Measurements from ENCODE around the gene VAMP3. TPM values are rescaled to one million over a fixed set of nuclear protein-coding genes. Genes with fewer than 3 reads are reported as not detected.

VAMP3 gene
- total and polyA plus RNA-seq, 3 experiments from 2014 or later, result 27.3 to 41.7 (median 32.5) TPM

- no peaks in the 10 kb centered on the region for H3K27me3 ChIP-seq (ENCODE audit: insufficient read depth, low read length, poor library complexity, severe bottlenecking)
- POLR2A ChIA-PET, result no interaction called here
- DNase-seq, result peak in 1 of 5 donors; percentile 20
- peak overlapping the region; percentile 61 to 84 (median 77) for H3K4me3 Mint-ChIP-seq
- CTCF ChIA-PET, result no interaction called here
- peak overlapping the region; percentile 8 to 93 (median 82) for H3K27ac Mint-ChIP-seq
- no peak overlapping the region for H3K27ac ChIP-seq (ENCODE audit: low read depth, low read length)
- H3K36me3 Mint-ChIP-seq, result peaks cover 0 to 41% (median 1%) of the 10 kb centered on the region in 3 donors
- no peaks in the 10 kb centered on the region for H3K27me3 Mint-ChIP-seq
- peaks cover 25 to 35% (median 30%) of the 10 kb centered on the region in 3 donors for H3K4me1 Mint-ChIP-seq
- H3K36me3 ChIP-seq (ENCODE audit: insufficient read depth, low read length), result peaks cover 13% of the 10 kb centered on the region
- H3K9me3 Mint-ChIP-seq, result no peaks in the 10 kb centered on the region
- H3K4me1 ChIP-seq (ENCODE audit: insufficient read depth, low read length), result peaks cover 25% of the 10 kb centered on the region
- no peak overlapping the region for H3K4me3 ChIP-seq (ENCODE audit: low read length)
- H3K9me3 ChIP-seq (ENCODE audit: low read length), result no peaks in the 10 kb centered on the region
Measured at GRCh38 chr1:7781923-7782495, 10.9 kb downstream of the VAMP3 start.

DNA sequence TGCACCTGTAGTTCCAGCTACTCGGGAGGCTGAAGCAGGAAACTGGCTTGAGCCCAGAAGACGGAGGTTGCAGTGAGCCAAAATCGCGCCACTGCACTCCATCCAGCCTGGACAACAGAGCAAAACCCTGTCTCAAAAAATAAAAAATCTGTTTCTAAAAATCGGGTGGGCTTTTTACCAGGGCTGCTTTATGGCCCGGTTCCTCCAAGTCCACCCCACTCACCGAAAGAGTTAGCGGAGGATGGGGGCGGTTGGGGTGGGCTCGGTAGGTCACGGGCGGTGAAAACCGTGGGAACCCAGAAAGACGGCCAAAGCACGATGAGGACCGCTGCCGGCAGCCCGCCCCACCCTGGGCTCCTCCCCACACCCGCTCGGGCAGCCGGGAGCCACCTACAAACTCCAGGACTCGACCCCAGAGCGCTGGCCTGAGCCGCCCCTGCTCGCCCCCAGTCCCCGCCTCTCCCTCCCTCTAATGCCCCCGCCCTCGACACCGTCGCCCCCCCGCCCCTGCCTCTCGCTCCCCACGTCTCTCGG is 12.1 kb downstream of the VAMP3 start:
- no peaks in the 10 kb centered on the region for H3K27me3 ChIP-seq (ENCODE audit: insufficient read depth, low read length, poor library complexity, severe bottlenecking)

GRCh38 chr1:7783826-7784491 is 12.9 kb downstream of the VAMP3 start, which contains the start of gene PER3:
Gene PER3, plus strand, starts transcription at chr1:7784291. Its CDS starts 587 bp downstream, at chr1:7784878.
- POLR2A ChIA-PET, result no interaction called here
- Histone ChIP-seq H3K9me3 (ENCODE audit: low read length) (no peaks in the 10 kb centered on the region), H3K4me1 (ENCODE audit: insufficient read depth, low read length) (peaks cover 25% of the 10 kb centered on the region), H3K27ac (ENCODE audit: low read depth, low read length) (peak within 1 kb of the TSS; percentile 65), H3K4me3 (ENCODE audit: low read length) (peak within 1 kb of the TSS; percentile 52), H3K27me3 (ENCODE audit: insufficient read depth, low read length, poor library complexity, severe bottlenecking) (no peaks in the 10 kb centered on the region), H3K36me3 (ENCODE audit: insufficient read depth, low read length) (no peaks in the 10 kb centered on the region)
- H3K27ac Mint-ChIP-seq, result peak within 1 kb of the TSS; percentile 50 to 92 (median 88)
- H3K4me1 Mint-ChIP-seq, result peaks cover 25 to 35% (median 30%) of the 10 kb centered on the region in 3 donors
- peaks cover 1 to 36% (median 3%) of the 10 kb centered on the region in 3 donors for H3K36me3 Mint-ChIP-seq
- DNase-seq, result peak; percentile 89 to 95 (median 92)
- H3K9me3 Mint-ChIP-seq, result no peaks in the 10 kb centered on the region
- H3K27me3 Mint-ChIP-seq, result no peaks in the 10 kb centered on the region
- CTCF ChIA-PET, result no interaction called here
- peak within 1 kb of the TSS; percentile 68 to 90 (median 77) for H3K4me3 Mint-ChIP-seq

More for the DNA sequence above, 12.1 kb downstream of the VAMP3 start:
- H3K4me1 ChIP-seq (ENCODE audit: insufficient read depth, low read length), result peaks cover 25% of the 10 kb centered on the region
- no peak for DNase-seq
- Mint-ChIP-seq H3K4me3 (peak overlapping the region; percentile 66 to 90 (median 77)), H3K27ac (peak overlapping the region; percentile 34 to 91 (median 82)), H3K27me3 (no peaks in the 10 kb centered on the region), H3K9me3 (no peaks in the 10 kb centered on the region), H3K36me3 (peaks cover 0 to 36% (median 1%) of the 10 kb centered on the region in 3 donors), H3K4me1 (peaks cover 25 to 35% (median 30%) of the 10 kb centered on the region in 3 donors)
- H3K9me3 ChIP-seq (ENCODE audit: low read length), result no peaks in the 10 kb centered on the region
- H3K36me3 ChIP-seq (ENCODE audit: insufficient read depth, low read length), result peaks cover 2% of the 10 kb centered on the region
- ChIA-PET CTCF (no interaction called here), POLR2A (no interaction called here)
- H3K4me3 ChIP-seq (ENCODE audit: low read length), result peak overlapping the region; percentile 52
- peak overlapping the region; percentile 10 for H3K27ac ChIP-seq (ENCODE audit: low read depth, low read length)

GRCh38 chr1:7784492-7785071 is 13.5 kb downstream of the VAMP3 start:
- Histone ChIP-seq H3K36me3 (ENCODE audit: insufficient read depth, low read length) (no peaks in the 10 kb centered on the region), H3K27me3 (ENCODE audit: insufficient read depth, low read length, poor library complexity, severe bottlenecking) (no peaks in the 10 kb centered on the region), H3K27ac (ENCODE audit: low read depth, low read length) (no peak overlapping the region), H3K4me1 (ENCODE audit: insufficient read depth, low read length) (peaks cover 25% of the 10 kb centered on the region), H3K9me3 (ENCODE audit: low read length) (no peaks in the 10 kb centered on the region), H3K4me3 (ENCODE audit: low read length) (no peak overlapping the region)
- H3K9me3 Mint-ChIP-seq, result no peaks in the 10 kb centered on the region
- peak overlapping the region in 6 of 8 donors; percentile 25 to 84 (median 76) for H3K27ac Mint-ChIP-seq
- POLR2A ChIA-PET, result no interaction called here
- CTCF ChIA-PET, result no interaction called here
- peaks cover 25 to 35% (median 30%) of the 10 kb centered on the region in 3 donors for H3K4me1 Mint-ChIP-seq
- DNase-seq, result peak in 2 of 5 donors; percentile 5 to 53
- H3K36me3 Mint-ChIP-seq, result peaks cover 4 to 38% (median 9%) of the 10 kb centered on the region in 3 donors
- peak overlapping the region; percentile 63 to 84 (median 68) for H3K4me3 Mint-ChIP-seq
- no peaks in the 10 kb centered on the region for H3K27me3 Mint-ChIP-seq

GRCh38 chr1:7785108-7785507 is 14.0 kb downstream of the VAMP3 start:
- POLR2A ChIA-PET, result no interaction called here
- CTCF ChIA-PET, result no interaction called here
- Mint-ChIP-seq H3K36me3 (peaks cover 8 to 38% (median 14%) of the 10 kb centered on the region in 3 donors), H3K4me3 (peak overlapping the region; percentile 63 to 77 (median 68)), H3K4me1 (peaks cover 25 to 35% (median 30%) of the 10 kb centered on the region in 3 donors), H3K9me3 (peaks cover 0 to 5% (median 1%) of the 10 kb centered on the region in 5 donors), H3K27me3 (no peaks in the 10 kb centered on the region), H3K27ac (peak overlapping the region; percentile 25 to 92 (median 82))
- Histone ChIP-seq H3K36me3 (ENCODE audit: insufficient read depth, low read length) (no peaks in the 10 kb centered on the region), H3K9me3 (ENCODE audit: low read length) (no peaks in the 10 kb centered on the region), H3K4me3 (ENCODE audit: low read length) (no peak overlapping the region), H3K4me1 (ENCODE audit: insufficient read depth, low read length) (peaks cover 25% of the 10 kb centered on the region), H3K27me3 (ENCODE audit: insufficient read depth, low read length, poor library complexity, severe bottlenecking) (no peaks in the 10 kb centered on the region), H3K27ac (ENCODE audit: low read depth, low read length) (no peak overlapping the region)
- no peak for DNase-seq

- Mint-ChIP-seq H3K4me3 (peak overlapping the region in 1 of 7 donors; percentile 72), H3K36me3 (peaks cover 15 to 42% (median 30%) of the 10 kb centered on the region in 3 donors), H3K27me3 (no peaks in the 10 kb centered on the region), H3K4me1 (peaks cover 18 to 23% (median 20%) of the 10 kb centered on the region in 3 donors), H3K27ac (peak overlapping the region in 1 of 8 donors; percentile 25), H3K9me3 (peaks cover 4 to 14% (median 11%) of the 10 kb centered on the region in 5 donors)
- DNase-seq, result no peak
- H3K36me3 ChIP-seq (ENCODE audit: insufficient read depth, low read length), result no peaks in the 10 kb centered on the region
- ChIA-PET POLR2A (no interaction called here), CTCF (no interaction called here)
- no peak overlapping the region for H3K4me3 ChIP-seq (ENCODE audit: low read length)
- H3K4me1 ChIP-seq (ENCODE audit: insufficient read depth, low read length), result peaks cover 18% of the 10 kb centered on the region
- H3K27me3 ChIP-seq (ENCODE audit: insufficient read depth, low read length, poor library complexity, severe bottlenecking), result no peaks in the 10 kb centered on the region
- H3K27ac ChIP-seq (ENCODE audit: low read depth, low read length), result no peak overlapping the region
- H3K9me3 ChIP-seq (ENCODE audit: low read length), result peaks cover 12% of the 10 kb centered on the region
Measured at GRCh38 chr1:7786795-7787194, 15.7 kb downstream of the VAMP3 start.

DNA sequence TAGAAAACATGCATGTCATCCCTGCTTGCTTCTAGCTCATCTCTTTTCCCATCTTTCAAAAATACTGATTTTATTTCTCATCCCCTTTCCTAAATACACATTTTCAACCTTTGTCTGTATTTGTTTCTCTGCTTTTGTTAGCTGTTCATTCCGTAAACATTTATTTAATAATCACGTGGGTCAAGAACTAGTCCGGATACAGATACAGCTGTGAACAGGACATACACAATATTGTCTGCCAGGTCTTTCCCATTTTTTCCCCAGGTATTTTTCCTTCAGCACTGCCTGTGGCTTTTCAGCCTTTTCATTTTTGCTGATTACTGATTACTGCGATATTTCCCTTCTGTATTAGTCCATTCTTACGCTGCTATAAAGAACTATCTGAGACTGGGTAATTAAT is 18.7 kb downstream of the VAMP3 start:
- POLR2A ChIA-PET, result no interaction called here
- Mint-ChIP-seq H3K4me1 (peaks cover 7 to 9% (median 8%) of the 10 kb centered on the region in 3 donors), H3K27me3 (no peaks in the 10 kb centered on the region), H3K36me3 (peaks cover 23 to 46% (median 38%) of the 10 kb centered on the region in 3 donors), H3K9me3 (peaks cover 4 to 16% (median 12%) of the 10 kb centered on the region in 5 donors), H3K4me3 (no peak overlapping the region), H3K27ac (no peak overlapping the region)
- H3K4me3 ChIP-seq (ENCODE audit: low read length), result no peak overlapping the region
- no peak overlapping the region for H3K27ac ChIP-seq (ENCODE audit: low read depth, low read length)
- peaks cover 12% of the 10 kb centered on the region for H3K9me3 ChIP-seq (ENCODE audit: low read length)
- no peaks in the 10 kb centered on the region for H3K36me3 ChIP-seq (ENCODE audit: insufficient read depth, low read length)
- H3K4me1 ChIP-seq (ENCODE audit: insufficient read depth, low read length), result peaks cover 2% of the 10 kb centered on the region
- H3K27me3 ChIP-seq (ENCODE audit: insufficient read depth, low read length, poor library complexity, severe bottlenecking), result no peaks in the 10 kb centered on the region
- CTCF ChIA-PET, result interaction anchor here (0.9 kb wide), 1 partner anchor 116 kb away, joined by 3 read pairs; no protein-coding TSS in a partner anchor
- DNase-seq, result no peak
